ENCODE data around the gene ATRN.

GRCh38 chr20:3691306-3691705 is 220.5 kb downstream of the ATRN start:
- TF ChIP-seq, protein P1, sequence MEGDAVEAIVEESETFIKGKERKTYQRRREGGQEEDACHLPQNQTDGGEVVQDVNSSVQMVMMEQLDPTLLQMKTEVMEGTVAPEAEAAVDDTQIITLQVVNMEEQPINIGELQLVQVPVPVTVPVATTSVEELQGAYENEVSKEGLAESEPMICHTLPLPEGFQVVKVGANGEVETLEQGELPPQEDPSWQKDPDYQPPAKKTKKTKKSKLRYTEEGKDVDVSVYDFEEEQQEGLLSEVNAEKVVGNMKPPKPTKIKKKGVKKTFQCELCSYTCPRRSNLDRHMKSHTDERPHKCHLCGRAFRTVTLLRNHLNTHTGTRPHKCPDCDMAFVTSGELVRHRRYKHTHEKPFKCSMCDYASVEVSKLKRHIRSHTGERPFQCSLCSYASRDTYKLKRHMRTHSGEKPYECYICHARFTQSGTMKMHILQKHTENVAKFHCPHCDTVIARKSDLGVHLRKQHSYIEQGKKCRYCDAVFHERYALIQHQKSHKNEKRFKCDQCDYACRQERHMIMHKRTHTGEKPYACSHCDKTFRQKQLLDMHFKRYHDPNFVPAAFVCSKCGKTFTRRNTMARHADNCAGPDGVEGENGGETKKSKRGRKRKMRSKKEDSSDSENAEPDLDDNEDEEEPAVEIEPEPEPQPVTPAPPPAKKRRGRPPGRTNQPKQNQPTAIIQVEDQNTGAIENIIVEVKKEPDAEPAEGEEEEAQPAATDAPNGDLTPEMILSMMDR (IDR thresholded peaks at IDR 0.05) = no peak
- no peak for TF ChIP-seq POLR2A (IDR thresholded peaks at IDR 0.05)

Measured in stomach (tissue), 4 donors.